Ascending aorta (tissue), 2 donors: ENCODE results near the gene TRIO. TPM values are rescaled to one million over a fixed set of nuclear protein-coding genes. Genes with fewer than 3 reads are reported as not detected.
"Not testable (repeated sequence)": the region's sequence is repeated elsewhere in the genome, so short reads cannot be mapped to it uniquely, and the experiment has no call there.

Experiments used
- DNase-seq, 2 donors: peaks; one replicate each; pipeline ENCODE4 v3.0.0-alpha.2; 2019; ENCODE audit warnings: low spot score in 2 of 2
- H3K27ac ChIP-seq, 2 donors: fragments of 200-600 bp; sonication (generic); one replicate each; pipeline ENCODE4 v1.5.1; 2016 to 2017; ENCODE audit warnings: mild to moderate bottlenecking in 1 of 2
- H3K27me3 ChIP-seq: fragments of 200-600 bp; sonication (generic); one replicate; pipeline ENCODE4 v1.5.1; 2017
- H3K36me3 ChIP-seq, 2 donors: fragments of 200-600 bp; sonication (generic); one replicate each; pipeline ENCODE4 v1.5.1; 2016
- H3K4me1 ChIP-seq, 2 donors: fragments of 200-600 bp; sonication (generic); one replicate each; pipeline ENCODE4 v1.5.1; 2016 to 2017; ENCODE audit warnings: mild to moderate bottlenecking in 1 of 2
- H3K4me3 ChIP-seq, 2 donors: fragments of 200-600 bp; sonication (generic); one replicate each; pipeline ENCODE4 v1.5.1; 2016 to 2017; ENCODE audit warnings: mild to moderate bottlenecking in 1 of 2
- H3K9me3 ChIP-seq, 2 donors: fragments of 200-600 bp; sonication (generic); one replicate each; pipeline ENCODE4 v1.5.1; 2016
- CTCF ChIP-seq, 3 experiments: fragments of 200-600 bp in 2 of 3; fragments of 450-650 bp in 1 of 3; sonication (generic) in 2 of 3; IDR thresholded peaks; one replicate each; pipeline ENCODE4 v1.5.1; 2016 to 2019; ENCODE audit warnings: antibody characterized with exemption in 3 of 3, mild to moderate bottlenecking in 1 of 3, moderate library complexity in 1 of 3
- intact Hi-C: fragments of 100-400 bp; cut with DNase I; formaldehyde crosslinking; loops from one replicate; pipeline ENCODE4 v1.15.1; 2023
- total RNA-seq: library from RNA; depleted of rRNA; stranded (reverse); fragments of >200 nt; gene quantifications from one replicate; pipeline ENCODE4 v1.1.0, GENCODE V29; 2016

The TRIO gene
- total RNA-seq, 1 donor from 2014 or later = 262 TPM

- Histone ChIP-seq H3K4me1 (peaks cover 0 to 7% of the 10 kb centered on the region in 2 donors), H3K27me3 (no peaks in the 10 kb centered on the region), H3K9me3 (no peaks in the 10 kb centered on the region), H3K27ac (no peak overlapping the region), H3K36me3 (no peaks in the 10 kb centered on the region), H3K4me3 (no peak overlapping the region)
- intact Hi-C loops = no loop called here
- DNase-seq = no peak
- no peak for TF ChIP-seq CTCF (IDR thresholded peaks at IDR 0.05)
Observed at GRCh38 chr5:14435481-14435880, 292.3 kb downstream of the TRIO start.

- H3K27me3 ChIP-seq, H3K4me1 ChIP-seq, intact Hi-C loops, H3K9me3 ChIP-seq, DNase-seq, H3K27ac ChIP-seq, H3K4me3 ChIP-seq, H3K36me3 ChIP-seq: not testable (repeated sequence)
Observed at GRCh38 chr5:14436122-14436521, 293.0 kb downstream of the TRIO start.

GRCh38 chr5:14436801-14437542 lies 293.8 kb downstream of the TRIO start:
- intact Hi-C loops = no loop called here
- H3K9me3 ChIP-seq = no peaks in the 10 kb centered on the region
- no peak overlapping the region for H3K4me3 ChIP-seq
- H3K36me3 ChIP-seq = no peaks in the 10 kb centered on the region
- no peak overlapping the region for H3K27ac ChIP-seq
- no peak for TF ChIP-seq CTCF (IDR thresholded peaks at IDR 0.05)
- DNase-seq = no peak
- no peaks in the 10 kb centered on the region for H3K27me3 ChIP-seq
- peaks cover 3 to 7% of the 10 kb centered on the region in 2 donors for H3K4me1 ChIP-seq

GRCh38 chr5:14438195-14438606 lies 295.1 kb downstream of the TRIO start:
- H3K36me3 ChIP-seq = no peaks in the 10 kb centered on the region
- no peak overlapping the region for H3K27ac ChIP-seq
- no peak overlapping the region for H3K4me3 ChIP-seq
- intact Hi-C loops = no loop called here
- no peak for DNase-seq
- H3K9me3 ChIP-seq = no peaks in the 10 kb centered on the region
- TF ChIP-seq CTCF (IDR thresholded peaks at IDR 0.05) = no peak
- H3K27me3 ChIP-seq = no peaks in the 10 kb centered on the region
- peaks cover 3 to 7% of the 10 kb centered on the region in 2 donors for H3K4me1 ChIP-seq

GRCh38 chr5:14439087-14439871 lies 296.1 kb downstream of the TRIO start:
- Histone ChIP-seq H3K36me3 (no peaks in the 10 kb centered on the region), H3K4me3 (no peak overlapping the region), H3K4me1 (peaks cover 3 to 7% of the 10 kb centered on the region in 2 donors), H3K27ac (peak overlapping the region; percentile 46 to 72), H3K9me3 (no peaks in the 10 kb centered on the region), H3K27me3 (no peaks in the 10 kb centered on the region)
- intact Hi-C loops = no loop called here
- no peak for TF ChIP-seq CTCF (IDR thresholded peaks at IDR 0.05)
- DNase-seq = no peak

GRCh38 chr5:14440223-14440581 lies 297.1 kb downstream of the TRIO start:
- no peak for DNase-seq
- no peak for TF ChIP-seq CTCF (IDR thresholded peaks at IDR 0.05)
- no peaks in the 10 kb centered on the region for H3K36me3 ChIP-seq
- no peaks in the 10 kb centered on the region for H3K27me3 ChIP-seq
- intact Hi-C loops = loop anchor here (5.0 to 10.0 kb wide), 2 partner anchors 43 to 295 kb away; partner anchors contain the start of gene TRIO
- H3K27ac ChIP-seq = peak overlapping the region; percentile 46 to 72
- H3K9me3 ChIP-seq = no peaks in the 10 kb centered on the region
- peak overlapping the region in 1 of 2 donors; percentile 59 for H3K4me3 ChIP-seq
- H3K4me1 ChIP-seq = peaks cover 3 to 8% of the 10 kb centered on the region in 2 donors
